ENCODE data around the gene AMZ2.

Gene AMZ2

GRCh38 chr17:68293490-68294195, 45.8 kb downstream of the AMZ2 start:
- H3K27ac ChIP-seq, result no peak overlapping the region

GRCh38 chr17:68294196-68294555, 46.3 kb downstream of the AMZ2 start:
- no peak overlapping the region for H3K4me3 ChIP-seq
- TF ChIP-seq CTCF (IDR thresholded peaks at IDR 0.05), result no peak
- intact Hi-C loops (cut with DNase I; ENCODE audit: low total_unique reads), result no loop called here
- H3K36me3 ChIP-seq, result no peaks in the 10 kb centered on the region
- H3K4me1 ChIP-seq, result peaks cover 0 to 28% (median 22%) of the 10 kb centered on the region in 4 donors
- H3K27me3 ChIP-seq, result peaks cover 0 to 47% of the 10 kb centered on the region in 2 donors
- no peak for DNase-seq
- no peak overlapping the region for H3K27ac ChIP-seq
- no peaks in the 10 kb centered on the region for H3K9me3 ChIP-seq

More at GRCh38 chr17:68293490-68294195, 45.8 kb downstream of the AMZ2 start:
- no peaks in the 10 kb centered on the region for H3K9me3 ChIP-seq
- H3K4me3 ChIP-seq, result no peak overlapping the region
- H3K36me3 ChIP-seq, result no peaks in the 10 kb centered on the region
- no peak for TF ChIP-seq CTCF (IDR thresholded peaks at IDR 0.05)
- H3K4me1 ChIP-seq, result peaks cover 0 to 28% (median 22%) of the 10 kb centered on the region in 4 donors
- DNase-seq, result no peak
- intact Hi-C loops (cut with DNase I; ENCODE audit: low total_unique reads), result no loop called here
- peaks cover 0 to 47% of the 10 kb centered on the region in 2 donors for H3K27me3 ChIP-seq

- Histone ChIP-seq H3K36me3 (no peaks in the 10 kb centered on the region), H3K4me1 (peaks cover 0 to 28% (median 22%) of the 10 kb centered on the region in 4 donors), H3K9me3 (no peaks in the 10 kb centered on the region), H3K4me3 (no peak overlapping the region), H3K27me3 (peaks cover 0 to 47% of the 10 kb centered on the region in 2 donors), H3K27ac (no peak overlapping the region)
- DNase-seq, result no peak
- intact Hi-C loops (cut with DNase I; ENCODE audit: low total_unique reads), result no loop called here
- no peak for TF ChIP-seq CTCF (IDR thresholded peaks at IDR 0.05)
These were observed 46.8 kb downstream of the AMZ2 start for GRCh38 chr17:68294617-68295016.

GRCh38 chr17:68295086-68295485, 47.2 kb downstream of the AMZ2 start:
- Histone ChIP-seq H3K27ac (no peak overlapping the region), H3K9me3 (no peaks in the 10 kb centered on the region), H3K4me3 (no peak overlapping the region), H3K27me3 (peaks cover 0 to 45% of the 10 kb centered on the region in 2 donors), H3K4me1 (peaks cover 0 to 27% (median 22%) of the 10 kb centered on the region in 4 donors), H3K36me3 (no peaks in the 10 kb centered on the region)
- intact Hi-C loops (cut with DNase I; ENCODE audit: low total_unique reads), result no loop called here
- no peak for TF ChIP-seq CTCF (IDR thresholded peaks at IDR 0.05)
- DNase-seq, result no peak

GRCh38 chr17:68296217-68297191, 48.7 kb downstream of the AMZ2 start:
- Histone ChIP-seq H3K27ac (no peak overlapping the region), H3K4me3 (no peak overlapping the region), H3K4me1 (peaks cover 0 to 13% (median 11%) of the 10 kb centered on the region in 4 donors), H3K9me3 (no peaks in the 10 kb centered on the region), H3K27me3 (peaks cover 0 to 31% of the 10 kb centered on the region in 2 donors), H3K36me3 (no peaks in the 10 kb centered on the region)
- intact Hi-C loops (cut with DNase I; ENCODE audit: low total_unique reads), result no loop called here
- no peak for DNase-seq
- no peak for TF ChIP-seq CTCF (IDR thresholded peaks at IDR 0.05)
